MM.1S (cell line): ENCODE data around the gene NXPH4.

ENCODE experiments used
- DNase-seq: peaks from one replicate; pipeline ENCODE4 v3.0.0-alpha.2; 2015
- H2AFZ ChIP-seq: fragments of 300-600 bp; sonication (generic); 2 replicates; pipeline ENCODE4 v1.6.0; 2016; ENCODE audit warnings: antibody characterized with exemption, low read length
- H3F3A ChIP-seq: fragments of 300-600 bp; sonication (generic); 2 replicates; pipeline ENCODE4 v1.6.1; 2016; ENCODE audit warnings: mild to moderate bottlenecking, antibody characterized with exemption, low read length, moderate library complexity, mixed read lengths; ENCODE audit not compliant: insufficient read depth
- H3K27ac ChIP-seq: fragments of 300-600 bp; sonication (generic); 2 replicates; pipeline ENCODE4 v1.5.1; 2016; ENCODE audit warnings: mild to moderate bottlenecking, low read length
- H3K27me3 ChIP-seq: fragments of 300-600 bp; sonication (generic); replicated peaks from 2 replicates; pipeline ENCODE4 v1.6.0; 2016; ENCODE audit warnings: low read length; ENCODE audit not compliant: insufficient read depth
- H3K36me3 ChIP-seq: fragments of 300-600 bp; sonication (generic); replicated peaks from 2 replicates; pipeline ENCODE4 v1.6.1; 2016; ENCODE audit warnings: mild to moderate bottlenecking, low read length, mixed read lengths; ENCODE audit not compliant: insufficient read depth
- H3K4me1 ChIP-seq: fragments of 300-600 bp; sonication (generic); 2 replicates; pipeline ENCODE4 v1.6.1; 2016; ENCODE audit warnings: low read length, mixed read lengths
- H3K4me2 ChIP-seq: fragments of 300-600 bp; sonication (generic); 2 replicates; pipeline ENCODE4 v1.6.0; 2016; ENCODE audit warnings: low read depth, low read length
- H3K4me3 ChIP-seq: fragments of 300-600 bp; sonication (generic); 2 replicates; pipeline ENCODE4 v1.5.1; 2016; ENCODE audit warnings: low read length, mixed read lengths
- H3K79me2 ChIP-seq: fragments of 300-600 bp; sonication (generic); 2 replicates; pipeline ENCODE4 v1.6.1; 2016; ENCODE audit warnings: mixed run types, low read length, mixed read lengths
- H3K9ac ChIP-seq: fragments of 300-600 bp; sonication (generic); 2 replicates; pipeline ENCODE4 v1.6.1; 2016; ENCODE audit warnings: low read length, mixed read lengths
- H3K9me2 ChIP-seq: fragments of 300-600 bp; sonication (generic); replicated peaks from 2 replicates; pipeline ENCODE4 v1.6.1; 2016; ENCODE audit warnings: mild to moderate bottlenecking, low read length, mixed read lengths; ENCODE audit not compliant: insufficient read depth
- H3K9me3 ChIP-seq: fragments of 300-600 bp; sonication (generic); replicated peaks from 2 replicates; pipeline ENCODE4 v1.6.1; 2016; ENCODE audit warnings: mild to moderate bottlenecking, low read length, mixed read lengths; ENCODE audit not compliant: insufficient read depth
- H4K20me1 ChIP-seq: fragments of 300-600 bp; sonication (generic); 2 replicates; pipeline ENCODE4 v1.6.1; 2016; ENCODE audit warnings: mild to moderate bottlenecking, low read length, moderate library complexity, mixed read lengths; ENCODE audit not compliant: insufficient read depth
- CTCF ChIP-seq: fragments of 300-600 bp; sonication (generic); IDR thresholded peaks from 2 replicates; pipeline ENCODE4 v1.5.1; 2016; ENCODE audit warnings: antibody characterized with exemption, low read length, mixed read lengths
- EZH2 ChIP-seq: fragments of 300-600 bp; sonication (generic); optimal IDR thresholded peaks from 2 replicates; pipeline ENCODE3; 2017; ENCODE audit warnings: low read depth, mild to moderate bottlenecking, antibody characterized with exemption, low read length, mixed read lengths
- EZH2phosphoT487 ChIP-seq: fragments of 300-600 bp; sonication (generic); IDR thresholded peaks from 2 replicates; pipeline ENCODE4 v1.6.1; 2018; ENCODE audit warnings: antibody characterized with exemption, low read length

NXPH4 gene

GRCh38 chr12:57229046-57229633 is 12.5 kb downstream of the NXPH4 start:
- Histone ChIP-seq H3K9me3 (no peaks in the 10 kb centered on the region), H3K4me2 (peak overlapping the region; percentile 97), H3K27ac (peak overlapping the region; percentile 79; the same call in 1 of the 2 replicates), H2AFZ (peak overlapping the region; percentile 74), H3K4me1 (peaks cover 20% of the 10 kb centered on the region), H3K9ac (peak overlapping the region; percentile 90; the same call in 1 of the 2 replicates), H3K36me3 (0 out of 2 replicates have a peak, but pooled peaks cover 15% of the 10 kb centered on the region), H3K9me2 (no peaks in the 10 kb centered on the region), H3K4me3 (peak overlapping the region; percentile 87), H4K20me1 (no peaks in the 10 kb centered on the region), H3K79me2 (peaks cover 31% of the 10 kb centered on the region), H3F3A (no peaks in the 10 kb centered on the region), H3K27me3 (peaks cover 11% of the 10 kb centered on the region)
- no peak for DNase-seq
- TF ChIP-seq EZH2phosphoT487 (no peak), CTCF (no peak), EZH2 (no peak)

GRCh38 chr12:57229634-57230380 is 13.2 kb downstream of the NXPH4 start, which contains the start of gene SHMT2:
SHMT2 (plus strand) TSS chr12:57229711; CDS start chr12:57229779, 68 bp downstream.
- Histone ChIP-seq H3K9me2 (no peaks in the 10 kb centered on the region), H3K4me3 (peak within 1 kb of the TSS; percentile 87), H3K27ac (peak within 1 kb of the TSS; percentile 79), H2AFZ (peak within 1 kb of the TSS; percentile 74), H4K20me1 (no peaks in the 10 kb centered on the region), H3F3A (no peaks in the 10 kb centered on the region), H3K4me2 (peak within 1 kb of the TSS; percentile 97), H3K79me2 (peaks cover 31% of the 10 kb centered on the region), H3K9ac (peak within 1 kb of the TSS; percentile 90), H3K36me3 (0 out of 2 replicates have a peak, but pooled peaks cover 15% of the 10 kb centered on the region), H3K4me1 (peaks cover 20% of the 10 kb centered on the region), H3K27me3 (peaks cover 4% of the 10 kb centered on the region), H3K9me3 (no peaks in the 10 kb centered on the region)
- no peak for TF ChIP-seq EZH2
- TF ChIP-seq CTCF: no peak
- TF ChIP-seq EZH2phosphoT487: no peak
- DNase-seq: peak; percentile 97

GRCh38 chr12:57230381-57231155 is 14.0 kb downstream of the NXPH4 start:
- H3K27ac ChIP-seq: peak overlapping the region; percentile 79; the same call in 1 of the 2 replicates
- no peaks in the 10 kb centered on the region for H3K27me3 ChIP-seq
- TF ChIP-seq EZH2phosphoT487 (no peak), CTCF (no peak), EZH2 (no peak)
- peak overlapping the region; percentile 61; the same call in 1 of the 2 replicates for H2AFZ ChIP-seq
- H3K36me3 ChIP-seq: 0 out of 2 replicates have a peak, but pooled peaks cover 15% of the 10 kb centered on the region
- DNase-seq: no peak
- H4K20me1 ChIP-seq: no peaks in the 10 kb centered on the region
- no peaks in the 10 kb centered on the region for H3K9me3 ChIP-seq
- H3K79me2 ChIP-seq: peaks cover 31% of the 10 kb centered on the region
- no peaks in the 10 kb centered on the region for H3F3A ChIP-seq
- H3K4me1 ChIP-seq: peaks cover 13% of the 10 kb centered on the region
- H3K4me3 ChIP-seq: peak overlapping the region; percentile 87
- H3K9me2 ChIP-seq: no peaks in the 10 kb centered on the region
- peak overlapping the region; percentile 90 for H3K9ac ChIP-seq
- peak overlapping the region; percentile 97 for H3K4me2 ChIP-seq
